Fibroblast of mammary gland (primary cell): ENCODE results near the gene TOMM40.
A peak's percentile ranks its signal among the peaks of the same experiment; 100 is the strongest.

ENCODE experiments used
- DNase-seq: peaks from one replicate; pipeline ENCODE4 v3.0.0-alpha.2; 2010; ENCODE audit warnings: low read depth
- H3K4me3 ChIP-seq: 2 replicates; pipeline ENCODE4 v1.5.1; 2011; ENCODE audit warnings: low read depth, mild to moderate bottlenecking, low read length, moderate library complexity; ENCODE audit not compliant: control insufficient read depth
- CTCF ChIP-seq: conservative IDR thresholded peaks from 2 replicates; pipeline ENCODE4 v1.5.1; 2011; ENCODE audit warnings: low read depth, low read length, inconsistent platforms; ENCODE audit not compliant: control insufficient read depth, insufficient read depth

The TOMM40 gene

DNA sequence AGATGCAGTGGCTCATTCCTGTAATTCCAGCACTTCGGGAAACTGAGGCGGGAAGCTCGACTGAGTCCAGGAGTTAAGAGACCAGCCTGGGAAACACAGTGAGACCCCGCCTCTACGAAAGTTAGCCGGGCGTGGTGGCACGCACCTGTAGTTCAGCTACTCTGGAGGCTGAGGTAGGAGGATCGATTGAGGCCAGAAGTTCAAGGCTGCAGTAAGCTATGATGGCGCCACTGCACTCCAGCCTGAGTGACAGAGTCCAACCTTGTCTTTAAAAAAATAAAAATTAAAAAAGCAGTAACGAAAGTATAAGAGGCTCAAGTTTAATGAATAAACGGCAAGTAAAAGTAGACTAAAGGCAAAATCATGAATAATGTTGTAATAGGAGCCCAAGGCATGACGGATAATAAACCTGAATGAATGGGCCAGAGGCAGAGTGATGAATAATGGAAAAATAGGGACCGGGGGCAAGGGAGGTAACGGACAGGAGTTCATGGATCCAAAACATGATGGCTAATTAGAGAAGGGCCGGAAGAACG, 1.2 kb upstream of the TOMM40 start:
- DNase-seq, result no peak
- TF ChIP-seq CTCF, result no peak
- peak overlapping the region; percentile 60 for H3K4me3 ChIP-seq

DNA sequence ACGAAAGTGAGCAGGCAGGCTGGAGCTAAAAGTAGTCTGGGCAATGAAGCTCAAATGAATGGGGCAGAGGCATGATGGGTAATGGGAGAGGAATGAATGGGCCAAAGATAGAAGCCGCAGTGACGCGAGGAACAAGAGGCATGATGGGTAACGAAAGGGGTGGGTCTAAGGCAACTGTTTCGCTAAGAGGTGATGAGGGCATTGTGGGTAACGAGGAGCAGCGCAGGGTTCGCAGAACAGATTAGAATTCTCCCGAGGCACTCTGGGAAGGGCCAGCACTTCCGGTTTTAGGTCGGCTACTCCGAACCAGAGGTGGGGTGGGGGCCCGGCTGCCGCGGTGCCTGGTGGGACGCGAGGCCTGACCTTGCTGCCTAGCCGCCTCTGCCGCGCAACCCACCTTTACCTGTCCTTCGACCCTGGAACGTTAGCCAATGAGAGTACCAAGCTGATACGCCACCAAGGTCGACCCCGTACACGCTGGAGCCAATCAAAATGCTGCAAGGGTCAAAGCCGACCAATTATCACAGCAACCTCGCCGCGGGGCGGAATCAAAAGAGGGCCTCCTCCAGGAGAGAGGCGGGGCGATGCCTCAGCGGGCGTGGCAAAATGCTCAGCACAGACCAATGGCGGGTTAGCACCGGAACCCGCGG, 563 bp upstream of the TOMM40 start:
- TF ChIP-seq CTCF, result no peak
- DNase-seq, result peak; percentile 100
- H3K4me3 ChIP-seq, result peak overlapping the region; percentile 60

- no peak for TF ChIP-seq CTCF
- no peak overlapping the region for H3K4me3 ChIP-seq
- DNase-seq, result no peak
Observed at GRCh38 chr19:44892932-44893331, 1.9 kb downstream of the TOMM40 start.

DNA sequence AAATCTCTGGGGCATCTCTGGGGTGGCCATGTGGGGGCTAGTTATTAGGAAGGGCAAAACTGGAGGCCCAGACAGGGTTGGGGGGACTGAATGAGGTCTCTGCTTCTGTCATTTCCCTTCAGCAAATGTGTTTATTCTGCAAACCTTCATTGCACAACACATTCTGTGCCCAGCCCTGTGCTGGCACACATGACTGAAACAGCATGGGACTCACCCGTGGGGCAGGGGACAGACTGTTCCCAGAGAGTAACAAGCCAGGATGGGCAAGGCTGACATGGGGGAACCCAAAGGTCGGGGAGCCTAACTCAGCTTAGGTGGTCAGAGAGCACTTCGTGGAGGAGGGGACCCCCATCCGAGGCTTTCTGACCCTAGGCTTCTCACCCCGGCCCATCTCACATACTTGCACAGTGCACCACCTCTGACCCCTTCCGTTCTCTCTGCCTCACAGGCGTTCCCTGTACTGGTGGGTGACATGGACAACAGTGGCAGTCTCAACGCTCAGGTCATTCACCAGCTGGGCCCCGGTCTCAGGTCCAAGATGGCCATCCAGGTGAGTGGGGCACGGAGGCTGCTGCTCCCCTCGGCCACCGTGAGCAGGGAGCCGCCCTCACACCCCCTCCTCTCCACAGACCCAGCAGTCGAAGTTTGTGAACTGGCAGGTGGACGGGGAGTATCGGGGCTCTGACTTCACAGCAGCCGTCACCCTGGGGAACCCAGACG, 2.4 kb downstream of the TOMM40 start:
- H3K4me3 ChIP-seq, result no peak overlapping the region
- no peak for TF ChIP-seq CTCF
- no peak for DNase-seq

DNA sequence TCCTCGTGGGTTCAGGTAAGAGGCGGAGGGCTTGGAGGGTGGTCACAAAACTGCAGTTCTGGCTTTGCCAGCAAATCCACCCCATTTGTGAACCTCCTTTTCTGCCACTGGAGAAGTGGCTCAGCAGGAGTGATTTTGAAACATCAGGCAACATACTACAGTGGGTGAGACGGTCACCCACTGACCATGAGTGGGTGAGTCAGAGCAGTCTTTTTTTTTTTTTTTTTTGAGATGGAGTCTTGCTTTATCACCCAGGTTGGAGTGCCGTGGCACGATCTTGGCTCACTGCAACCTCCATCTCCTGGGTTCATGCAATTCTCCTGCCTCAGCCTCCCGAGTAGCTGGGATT, 3.0 kb downstream of the TOMM40 start:
- DNase-seq, result no peak
- H3K4me3 ChIP-seq, result no peak overlapping the region
- no peak for TF ChIP-seq CTCF

DNA sequence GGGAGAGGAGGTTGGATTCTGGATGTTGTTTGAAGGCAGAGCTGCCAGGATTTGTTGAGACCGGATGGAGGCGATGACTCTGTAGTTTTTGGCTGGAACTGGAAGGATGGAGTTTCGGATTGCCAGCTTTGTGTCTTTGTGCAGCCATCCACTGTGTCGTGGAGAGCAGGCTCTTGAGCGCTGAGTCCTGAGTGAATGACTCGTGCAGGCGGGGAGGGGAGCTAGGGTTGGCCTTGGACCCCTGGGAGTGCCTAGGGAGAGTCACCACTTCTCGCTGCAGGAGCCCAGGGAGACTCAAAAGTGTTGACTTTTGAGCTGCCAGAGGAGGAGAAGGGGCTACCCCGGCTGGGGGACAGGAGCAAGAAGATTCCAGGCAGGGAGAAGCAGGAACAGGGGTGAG, 3.9 kb downstream of the TOMM40 start:
- no peak for DNase-seq
- no peak for TF ChIP-seq CTCF
- H3K4me3 ChIP-seq, result no peak overlapping the region

GRCh38 chr19:44897835-44898234, 6.8 kb downstream of the TOMM40 start:
- no peak overlapping the region for H3K4me3 ChIP-seq
- no peak for TF ChIP-seq CTCF

More at GRCh38 chr19:44897835-44898234, 6.8 kb downstream of the TOMM40 start:
- DNase-seq, result no peak
